ENCODE data around the gene IQSEC1.
A peak's percentile ranks its signal among the peaks of the same experiment; 100 is the strongest.

The IQSEC1 gene

GRCh38 chr3:13073326-13074005 is at the start of gene IQSEC1:
Gene IQSEC1 (minus strand): TSS chr3:13073429. CDS start chr3:13073014, 415 bp downstream.
- Mint-ChIP-seq H3K36me3 (ENCODE audit: low read depth) (peaks cover 2% of the 10 kb centered on the region), H3K4me3 (peak within 1 kb of the TSS; percentile 86), H3K27ac (peak within 1 kb of the TSS; percentile 79), H3K9me3 (no peaks in the 10 kb centered on the region), H3K27me3 (ENCODE audit: low read depth) (peaks cover 39% of the 10 kb centered on the region), H3K4me1 (ENCODE audit: low read depth) (peaks cover 33% of the 10 kb centered on the region)

DNA sequence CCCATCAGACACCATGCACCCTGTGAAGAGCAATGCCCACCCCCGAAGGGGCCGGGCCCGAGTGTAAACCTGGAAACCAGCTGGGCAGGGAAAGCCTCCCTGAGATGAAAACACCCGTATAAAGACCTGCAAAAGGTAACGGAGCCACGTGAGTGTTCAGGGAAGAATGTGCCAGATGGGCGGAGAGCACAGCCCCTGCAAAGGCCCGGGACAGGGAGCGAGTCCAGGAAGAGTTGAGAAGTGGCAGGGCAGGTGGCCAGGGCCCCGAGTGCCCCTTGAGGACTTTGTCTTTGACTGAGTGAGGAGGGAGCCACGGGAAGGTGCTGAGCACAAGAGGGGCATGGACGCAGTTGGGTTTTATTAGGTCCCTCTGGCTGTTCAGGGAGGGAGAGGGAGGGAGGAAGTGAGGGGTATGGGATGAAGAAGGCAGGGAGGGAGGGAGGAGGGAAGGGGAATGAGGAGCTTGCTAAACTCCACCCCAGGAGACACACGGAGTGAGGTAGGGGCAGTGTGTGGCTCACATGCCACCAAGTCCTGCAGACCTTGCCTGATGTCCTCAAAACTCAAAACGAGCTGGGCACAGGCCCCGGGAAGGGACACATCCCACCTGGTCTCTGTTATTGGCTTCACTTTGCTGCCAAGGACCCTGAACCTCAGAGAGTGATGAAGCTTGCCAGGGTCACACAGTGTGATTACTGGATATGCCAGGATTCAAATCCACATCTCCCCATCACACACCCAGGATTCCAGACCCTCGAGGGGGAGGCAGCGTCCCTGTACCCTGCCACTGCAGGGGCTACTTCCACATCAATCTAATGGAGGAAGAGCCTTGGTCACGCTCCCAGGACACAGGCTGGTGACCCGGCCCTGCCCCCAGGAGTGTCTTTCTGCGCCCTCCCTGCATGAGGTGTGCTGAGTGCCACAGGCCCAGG is 49.1 kb upstream of the IQSEC1 start:
- H3K27ac Mint-ChIP-seq: no peak overlapping the region
- no peaks in the 10 kb centered on the region for H3K27me3 Mint-ChIP-seq (ENCODE audit: low read depth)
- no peaks in the 10 kb centered on the region for H3K36me3 Mint-ChIP-seq (ENCODE audit: low read depth)
- H3K4me1 Mint-ChIP-seq (ENCODE audit: low read depth): no peaks in the 10 kb centered on the region
- H3K4me3 Mint-ChIP-seq: no peak overlapping the region
- no peaks in the 10 kb centered on the region for H3K9me3 Mint-ChIP-seq

- Mint-ChIP-seq H3K4me1 (ENCODE audit: low read depth) (no peaks in the 10 kb centered on the region), H3K9me3 (no peaks in the 10 kb centered on the region)
Observed at GRCh38 chr3:13121553-13122001, 48.3 kb upstream of the IQSEC1 start.

GRCh38 chr3:13120928-13121552 is 47.8 kb upstream of the IQSEC1 start:
- Mint-ChIP-seq H3K27ac (no peak overlapping the region), H3K4me3 (no peak overlapping the region), H3K4me1 (ENCODE audit: low read depth) (no peaks in the 10 kb centered on the region), H3K36me3 (ENCODE audit: low read depth) (no peaks in the 10 kb centered on the region), H3K9me3 (no peaks in the 10 kb centered on the region), H3K27me3 (ENCODE audit: low read depth) (peaks cover 3% of the 10 kb centered on the region)

More at GRCh38 chr3:13121553-13122001, 48.3 kb upstream of the IQSEC1 start:
- no peaks in the 10 kb centered on the region for H3K36me3 Mint-ChIP-seq (ENCODE audit: low read depth)
- H3K27ac Mint-ChIP-seq: no peak overlapping the region
- no peak overlapping the region for H3K4me3 Mint-ChIP-seq
- peaks cover 3% of the 10 kb centered on the region for H3K27me3 Mint-ChIP-seq (ENCODE audit: low read depth)

DNA sequence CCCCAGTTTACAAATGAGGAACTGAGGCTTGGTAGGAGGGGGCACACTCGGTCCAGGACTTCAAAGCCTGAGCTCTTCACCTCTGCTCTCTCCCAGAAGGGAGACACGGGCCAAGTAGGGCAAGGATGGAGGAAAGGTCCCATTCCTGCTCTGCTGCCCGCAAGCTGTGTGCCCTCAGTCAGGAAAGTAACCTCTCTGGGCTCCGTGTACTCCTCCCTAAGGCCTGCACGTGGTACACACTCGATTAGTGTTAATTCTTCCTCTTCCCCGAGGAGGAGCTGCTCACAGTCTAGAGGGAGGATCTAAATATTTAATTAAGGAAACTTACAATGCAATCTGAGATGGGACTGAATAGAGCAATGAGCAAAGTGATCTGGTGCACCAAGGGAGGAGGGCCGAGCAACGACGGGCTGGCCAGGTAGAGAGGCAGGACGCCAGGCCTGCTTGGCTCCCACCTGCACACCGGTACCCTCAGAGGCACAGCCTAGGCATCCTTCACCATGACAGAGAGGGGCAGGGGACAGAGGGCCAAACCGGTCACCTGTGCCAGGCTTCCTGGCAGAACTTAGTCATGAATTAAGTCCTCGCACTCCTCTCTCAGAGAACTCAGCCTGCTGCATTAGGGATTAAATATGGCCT is 47.2 kb upstream of the IQSEC1 start:
- Mint-ChIP-seq H3K27me3 (ENCODE audit: low read depth) (peaks cover 3% of the 10 kb centered on the region), H3K4me1 (ENCODE audit: low read depth) (no peaks in the 10 kb centered on the region), H3K36me3 (ENCODE audit: low read depth) (no peaks in the 10 kb centered on the region), H3K9me3 (no peaks in the 10 kb centered on the region), H3K4me3 (no peak overlapping the region), H3K27ac (no peak overlapping the region)

DNA sequence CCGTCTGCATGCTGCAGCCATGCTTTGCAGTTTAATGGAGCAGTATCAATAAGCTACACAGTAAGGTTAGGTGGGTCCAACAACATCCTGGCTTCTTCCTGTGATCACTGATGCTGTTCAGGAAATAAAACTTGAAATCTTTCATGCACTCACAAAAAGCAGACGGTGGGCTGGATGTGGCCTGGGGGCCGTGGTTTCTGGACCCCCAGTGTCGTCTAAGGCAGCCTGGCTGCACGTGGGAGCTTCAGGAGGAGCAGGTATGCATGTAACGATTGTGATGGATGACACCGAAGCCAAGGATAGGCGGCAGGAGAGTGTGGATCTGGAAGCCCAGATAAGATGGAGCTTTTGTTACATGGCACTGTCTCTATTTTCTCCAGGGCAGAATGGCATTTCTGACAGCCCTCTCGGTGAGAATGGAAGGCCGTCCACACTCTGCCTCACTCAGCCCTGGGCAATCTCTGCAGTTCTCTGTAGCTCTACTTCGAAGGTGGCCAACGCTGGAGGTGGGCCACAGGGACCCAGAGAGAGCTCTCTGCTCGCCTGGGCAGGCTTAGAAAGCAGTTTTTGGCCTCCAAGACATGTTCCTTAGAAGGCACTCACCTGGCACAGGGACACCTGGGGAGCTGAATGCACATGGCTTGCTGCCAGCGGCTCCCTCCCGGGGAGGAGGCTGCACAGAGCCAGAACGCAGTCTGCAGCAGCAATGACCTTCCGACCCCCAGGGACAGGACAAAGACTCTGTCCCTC is 46.4 kb upstream of the IQSEC1 start:
- Mint-ChIP-seq H3K4me3 (no peak overlapping the region), H3K27ac (no peak overlapping the region), H3K36me3 (ENCODE audit: low read depth) (no peaks in the 10 kb centered on the region), H3K9me3 (no peaks in the 10 kb centered on the region), H3K4me1 (ENCODE audit: low read depth) (no peaks in the 10 kb centered on the region), H3K27me3 (ENCODE audit: low read depth) (peaks cover 3% of the 10 kb centered on the region)

DNA sequence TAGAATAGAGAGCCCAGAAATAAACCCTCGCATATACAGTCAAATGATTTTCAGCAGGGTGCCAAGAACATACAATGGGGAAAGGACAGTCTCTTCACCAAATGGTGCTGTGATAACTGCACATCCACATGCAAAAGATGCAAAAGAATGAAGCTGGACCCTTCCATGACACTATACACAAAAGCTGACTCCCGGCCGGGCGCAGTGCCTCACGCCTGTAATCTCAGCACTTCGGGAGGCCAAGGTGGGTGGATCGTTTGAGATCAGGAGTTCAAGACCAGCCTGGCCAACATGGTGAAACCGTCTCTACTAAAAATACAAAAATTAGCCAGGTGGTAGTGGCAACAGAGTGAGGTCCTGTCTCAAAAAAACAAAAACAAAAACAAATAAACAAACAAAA is 43.2 kb upstream of the IQSEC1 start:
- no peaks in the 10 kb centered on the region for H3K36me3 Mint-ChIP-seq (ENCODE audit: low read depth)
- no peaks in the 10 kb centered on the region for H3K9me3 Mint-ChIP-seq
- H3K4me1 Mint-ChIP-seq (ENCODE audit: low read depth): no peaks in the 10 kb centered on the region
- H3K27ac Mint-ChIP-seq: no peak overlapping the region
- peaks cover 3% of the 10 kb centered on the region for H3K27me3 Mint-ChIP-seq (ENCODE audit: low read depth)
- no peak overlapping the region for H3K4me3 Mint-ChIP-seq

GRCh38 chr3:13115991-13116390 is 42.8 kb upstream of the IQSEC1 start:
- H3K36me3 Mint-ChIP-seq (ENCODE audit: low read depth): no peaks in the 10 kb centered on the region
- H3K4me3 Mint-ChIP-seq: no peak overlapping the region
- H3K27me3 Mint-ChIP-seq (ENCODE audit: low read depth): peaks cover 3% of the 10 kb centered on the region
- no peaks in the 10 kb centered on the region for H3K9me3 Mint-ChIP-seq
- no peak overlapping the region for H3K27ac Mint-ChIP-seq
- H3K4me1 Mint-ChIP-seq (ENCODE audit: low read depth): no peaks in the 10 kb centered on the region

- no peak overlapping the region for H3K27ac Mint-ChIP-seq
Observed at GRCh38 chr3:13115576-13115910, 42.3 kb upstream of the IQSEC1 start.

GRCh38 chr3:13114811-13115575 is 41.8 kb upstream of the IQSEC1 start:
- no peak overlapping the region for H3K4me3 Mint-ChIP-seq
- peaks cover 4% of the 10 kb centered on the region for H3K4me1 Mint-ChIP-seq (ENCODE audit: low read depth)
- H3K27ac Mint-ChIP-seq: no peak overlapping the region

More at GRCh38 chr3:13115576-13115910, 42.3 kb upstream of the IQSEC1 start:
- H3K4me1 Mint-ChIP-seq (ENCODE audit: low read depth): peaks cover 3% of the 10 kb centered on the region
- H3K36me3 Mint-ChIP-seq (ENCODE audit: low read depth): no peaks in the 10 kb centered on the region
- no peaks in the 10 kb centered on the region for H3K9me3 Mint-ChIP-seq
- peaks cover 5% of the 10 kb centered on the region for H3K27me3 Mint-ChIP-seq (ENCODE audit: low read depth)
- no peak overlapping the region for H3K4me3 Mint-ChIP-seq

DNA sequence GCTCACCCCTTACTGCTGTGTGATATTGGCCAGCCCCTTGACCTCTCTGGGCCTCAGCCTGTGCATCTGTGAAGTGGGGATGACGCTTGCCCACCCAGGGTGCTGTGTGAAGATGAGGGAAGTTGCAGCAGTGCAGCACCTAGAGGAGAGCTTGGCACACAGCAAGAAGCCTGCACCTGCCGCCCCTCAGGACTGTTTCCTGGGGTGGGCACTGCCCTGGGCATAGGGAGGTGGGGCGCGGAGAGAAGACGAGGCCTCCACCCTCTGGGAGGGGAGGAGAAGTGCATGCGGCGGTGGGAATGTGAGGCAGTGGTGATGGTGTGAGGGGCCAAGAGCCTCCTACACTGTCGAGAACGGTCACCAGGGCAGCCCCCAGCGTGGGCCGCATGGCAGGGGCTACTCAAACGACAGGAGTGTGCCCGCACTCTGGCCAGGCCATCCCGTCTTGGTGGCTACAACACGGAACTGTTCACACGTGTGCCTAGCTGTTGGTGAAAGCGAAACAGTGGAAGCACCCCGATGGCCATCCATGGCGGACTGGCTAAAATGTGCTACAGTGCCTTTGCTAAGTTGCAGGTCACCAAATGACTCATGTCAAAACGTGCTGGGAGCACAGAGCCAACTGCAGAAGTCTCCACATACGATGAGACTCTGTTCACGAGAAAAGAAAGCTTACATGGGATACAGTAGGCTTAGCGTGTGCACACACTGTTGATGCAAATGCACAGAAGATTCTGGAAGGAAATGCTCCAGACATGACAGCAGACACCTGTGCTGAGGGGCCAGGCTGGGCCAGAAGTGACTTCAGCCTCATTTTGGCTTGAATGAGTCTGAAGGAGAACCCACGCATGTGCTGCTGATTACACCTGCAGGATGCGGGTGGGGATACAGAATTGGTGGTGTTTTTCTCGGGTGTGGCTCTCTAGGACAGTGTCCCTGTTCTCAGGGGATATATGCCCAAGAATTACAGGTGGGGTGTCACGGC is 40.4 kb upstream of the IQSEC1 start:
- no peaks in the 10 kb centered on the region for H3K9me3 Mint-ChIP-seq

More at GRCh38 chr3:13114811-13115575, 41.8 kb upstream of the IQSEC1 start:
- no peaks in the 10 kb centered on the region for H3K36me3 Mint-ChIP-seq (ENCODE audit: low read depth)
- peaks cover 6% of the 10 kb centered on the region for H3K27me3 Mint-ChIP-seq (ENCODE audit: low read depth)
- no peaks in the 10 kb centered on the region for H3K9me3 Mint-ChIP-seq

DNA sequence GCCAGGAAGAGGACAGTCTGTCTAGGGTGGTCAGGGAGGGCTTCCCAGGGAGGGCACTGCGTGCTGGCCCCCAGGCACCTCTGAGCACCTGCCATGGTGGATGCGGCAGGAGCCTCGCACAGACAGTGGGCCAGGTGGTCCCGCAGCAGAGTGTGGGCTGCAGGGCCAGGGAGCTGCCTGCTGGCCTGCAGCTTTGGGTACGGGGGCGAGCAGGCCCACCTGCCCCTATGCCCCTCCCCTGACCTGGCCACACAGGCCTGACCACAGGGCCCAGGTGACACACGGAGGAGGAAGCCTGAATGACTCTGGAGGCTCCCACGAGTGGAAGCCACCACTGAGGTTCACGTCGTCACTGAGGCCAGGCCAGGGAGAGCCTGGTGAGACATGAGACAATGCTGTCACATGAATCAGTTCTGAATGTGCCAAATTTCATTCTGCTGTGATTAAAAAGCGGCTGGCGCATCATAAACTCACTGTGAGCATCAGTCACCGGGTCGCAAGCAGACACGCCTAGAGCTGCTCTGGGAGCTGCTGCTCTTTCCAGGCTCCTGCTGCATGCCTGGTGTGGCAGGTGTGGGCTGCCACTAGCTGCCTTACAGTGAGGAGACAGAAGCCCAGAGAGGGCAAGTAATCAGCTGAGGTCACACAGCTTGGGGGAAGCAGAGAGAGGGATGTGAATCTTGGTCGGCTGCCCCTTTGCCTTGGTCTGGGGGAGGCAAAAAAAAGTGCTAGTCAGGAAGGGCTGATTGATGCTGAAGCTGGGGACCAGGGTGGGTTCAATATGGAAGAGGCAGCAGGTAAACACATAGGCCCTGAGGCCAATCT is 39.5 kb upstream of the IQSEC1 start:
- no peak overlapping the region for H3K27ac Mint-ChIP-seq

More for the DNA sequence above, 40.4 kb upstream of the IQSEC1 start:
- Mint-ChIP-seq H3K27me3 (ENCODE audit: low read depth) (peaks cover 6% of the 10 kb centered on the region), H3K4me3 (no peak overlapping the region), H3K27ac (no peak overlapping the region), H3K4me1 (ENCODE audit: low read depth) (peaks cover 4% of the 10 kb centered on the region), H3K36me3 (ENCODE audit: low read depth) (no peaks in the 10 kb centered on the region)

More for the DNA sequence above, 39.5 kb upstream of the IQSEC1 start:
- Mint-ChIP-seq H3K36me3 (ENCODE audit: low read depth) (no peaks in the 10 kb centered on the region), H3K27me3 (ENCODE audit: low read depth) (peaks cover 6% of the 10 kb centered on the region), H3K4me3 (no peak overlapping the region), H3K9me3 (no peaks in the 10 kb centered on the region), H3K4me1 (ENCODE audit: low read depth) (peaks cover 4% of the 10 kb centered on the region)
